NCI-H2081 treated with DMSO at 0.1 percent for 48 hours (cell line): ENCODE measurements around the gene VEPH1.

Experiments
- DNase-seq: peaks from one replicate; lab custom pipeline; 2025; lab: John Stamatoyannopoulos, UW

VEPH1 gene

GRCh38 chr3:157523814-157524213, 20.6 kb upstream of the VEPH1 start:
- no peak for DNase-seq

- DNase-seq: no peak
These were observed 19.4 kb upstream of the VEPH1 start for GRCh38 chr3:157522648-157523047.

DNA sequence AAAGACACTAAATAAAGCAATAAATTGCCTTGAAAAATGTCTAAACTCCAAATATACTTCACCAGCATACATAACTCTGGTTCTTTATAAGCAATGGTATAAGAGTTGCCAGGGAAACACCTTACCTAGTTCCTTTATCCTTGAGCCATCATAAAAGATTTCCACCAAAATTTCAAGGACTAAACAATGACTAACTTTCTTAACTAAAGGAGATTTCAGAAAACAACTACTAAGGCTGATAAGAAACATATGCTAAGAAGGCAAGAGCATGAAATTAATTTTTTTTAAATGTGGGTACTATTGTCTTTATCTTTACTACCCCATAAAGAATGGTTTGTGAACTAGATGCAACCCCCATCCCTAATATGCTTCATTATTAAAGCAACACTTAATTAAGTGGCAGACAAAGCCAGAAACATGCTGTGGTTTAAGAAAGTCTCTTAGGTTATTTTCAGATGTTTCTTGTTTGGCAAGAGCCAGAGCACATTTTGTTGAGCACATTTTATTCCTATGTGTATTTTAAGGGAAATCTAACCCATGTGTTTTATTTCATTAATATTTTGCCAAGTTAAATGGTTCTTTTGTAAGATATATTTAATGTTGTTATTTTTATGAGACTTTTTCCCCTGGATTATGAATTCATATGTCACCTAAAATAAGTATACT, 17.4 kb upstream of the VEPH1 start:
- no peak for DNase-seq

DNA sequence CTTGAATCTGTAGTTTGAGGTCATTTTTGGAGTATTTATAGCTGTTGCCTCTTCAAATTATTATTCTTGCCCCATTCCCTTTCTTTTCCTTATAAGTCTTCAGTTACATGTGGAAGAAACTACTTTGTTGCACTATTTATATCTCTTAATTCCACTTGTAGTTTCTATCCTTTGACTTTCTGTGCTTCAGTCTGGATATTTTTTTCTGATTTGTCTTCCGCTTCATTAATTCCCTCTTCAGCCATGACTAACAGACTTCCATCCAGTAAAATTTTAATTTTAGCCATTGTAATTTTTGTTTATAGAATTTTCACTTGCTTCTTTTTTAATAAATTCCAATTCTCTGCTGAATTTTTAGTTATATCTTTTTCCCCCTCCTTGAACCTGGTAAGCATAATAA, 15.7 kb upstream of the VEPH1 start:
- no peak for DNase-seq

GRCh38 chr3:157516928-157517327, 13.7 kb upstream of the VEPH1 start:
- DNase-seq: no peak

GRCh38 chr3:157515398-157515797, 12.2 kb upstream of the VEPH1 start:
- DNase-seq: no peak

GRCh38 chr3:157514371-157514895, 11.2 kb upstream of the VEPH1 start:
- DNase-seq: no peak

- no peak for DNase-seq
These were observed 10.4 kb upstream of the VEPH1 start for GRCh38 chr3:157513585-157513984.

DNA sequence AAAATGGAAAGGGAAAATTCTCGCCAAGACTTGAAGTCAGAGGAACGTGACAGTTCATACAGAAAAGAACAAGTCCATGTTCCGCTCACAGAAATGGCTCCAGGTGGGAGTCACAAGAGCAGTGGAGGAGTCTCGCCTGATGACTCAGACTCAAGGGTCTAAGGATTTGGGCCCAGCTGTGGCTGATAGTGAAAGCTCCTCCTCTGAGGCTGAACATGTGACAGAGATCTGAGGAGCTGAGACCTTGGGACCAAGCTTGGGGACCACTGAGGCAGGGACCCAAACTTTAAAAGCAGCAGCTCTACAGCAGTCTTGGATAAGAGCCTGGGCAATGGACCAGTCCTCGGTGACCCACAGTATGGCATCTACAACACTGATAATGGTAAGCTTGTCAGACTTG, 9.3 kb upstream of the VEPH1 start:
- no peak for DNase-seq

DNA sequence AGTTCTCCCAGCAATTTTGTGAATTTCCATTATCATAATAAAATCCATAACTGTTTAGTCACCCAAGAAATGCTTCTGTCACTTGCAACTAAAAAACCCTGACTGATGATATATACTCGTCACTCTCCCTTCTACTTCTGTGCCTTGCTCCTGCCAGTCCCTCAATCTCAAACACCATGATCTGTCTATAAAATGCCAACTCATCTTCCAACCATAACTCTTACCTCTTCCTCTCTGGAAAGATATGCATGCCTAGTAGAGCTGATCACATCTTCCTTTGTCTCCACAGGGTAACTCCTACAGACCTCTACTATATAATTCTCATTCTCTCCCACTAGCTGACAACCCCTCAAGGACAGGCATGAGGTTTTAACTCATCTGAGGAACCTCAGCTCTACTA, 5.2 kb upstream of the VEPH1 start:
- DNase-seq: no peak

DNA sequence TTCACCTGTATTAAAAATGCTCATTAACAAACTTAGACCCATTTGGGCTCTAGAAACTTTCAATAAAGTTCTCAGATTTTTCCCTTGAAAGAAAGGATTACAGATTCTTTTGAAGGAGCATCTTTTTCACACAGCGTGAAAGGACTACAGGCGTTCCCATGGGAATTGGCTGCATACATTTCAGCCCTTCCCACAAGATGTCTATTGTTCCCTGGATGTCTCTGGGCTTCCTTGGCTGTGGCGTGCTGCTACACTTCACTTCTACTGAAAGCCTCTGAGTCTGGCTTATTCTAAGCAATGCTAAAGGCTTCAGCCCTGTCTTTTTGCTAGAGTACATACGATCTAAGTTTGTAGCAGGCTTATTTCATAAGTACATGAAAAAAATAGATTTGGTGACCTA, 1.4 kb downstream of the VEPH1 start:
- DNase-seq: no peak

GRCh38 chr3:157500232-157500631, 3.0 kb downstream of the VEPH1 start:
- DNase-seq: no peak

GRCh38 chr3:157499342-157499963, 3.8 kb downstream of the VEPH1 start:
- no peak for DNase-seq

DNA sequence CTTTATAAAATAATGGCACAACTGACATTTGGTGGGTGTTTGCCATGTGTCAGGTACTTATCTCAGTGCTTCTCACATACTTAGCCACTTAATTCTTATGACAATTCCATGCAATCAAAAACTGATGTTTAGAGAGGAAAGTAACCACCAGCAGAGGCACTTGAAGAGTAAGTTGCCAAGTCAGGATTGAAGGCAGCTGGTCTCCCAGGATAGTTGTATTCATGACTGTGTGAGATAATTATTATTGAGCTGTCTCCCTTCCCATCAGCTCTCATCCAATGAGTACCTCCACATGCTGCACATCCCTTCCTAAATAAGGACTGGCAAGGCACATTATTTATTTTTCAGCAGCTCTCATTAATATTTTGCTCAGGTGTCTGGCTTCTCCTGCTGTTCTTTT, 4.8 kb downstream of the VEPH1 start:
- DNase-seq: no peak

GRCh38 chr3:157495846-157496245, 7.4 kb downstream of the VEPH1 start:
- DNase-seq: no peak

GRCh38 chr3:157494581-157495281, 8.5 kb downstream of the VEPH1 start:
- peak; percentile 95 for DNase-seq

DNA sequence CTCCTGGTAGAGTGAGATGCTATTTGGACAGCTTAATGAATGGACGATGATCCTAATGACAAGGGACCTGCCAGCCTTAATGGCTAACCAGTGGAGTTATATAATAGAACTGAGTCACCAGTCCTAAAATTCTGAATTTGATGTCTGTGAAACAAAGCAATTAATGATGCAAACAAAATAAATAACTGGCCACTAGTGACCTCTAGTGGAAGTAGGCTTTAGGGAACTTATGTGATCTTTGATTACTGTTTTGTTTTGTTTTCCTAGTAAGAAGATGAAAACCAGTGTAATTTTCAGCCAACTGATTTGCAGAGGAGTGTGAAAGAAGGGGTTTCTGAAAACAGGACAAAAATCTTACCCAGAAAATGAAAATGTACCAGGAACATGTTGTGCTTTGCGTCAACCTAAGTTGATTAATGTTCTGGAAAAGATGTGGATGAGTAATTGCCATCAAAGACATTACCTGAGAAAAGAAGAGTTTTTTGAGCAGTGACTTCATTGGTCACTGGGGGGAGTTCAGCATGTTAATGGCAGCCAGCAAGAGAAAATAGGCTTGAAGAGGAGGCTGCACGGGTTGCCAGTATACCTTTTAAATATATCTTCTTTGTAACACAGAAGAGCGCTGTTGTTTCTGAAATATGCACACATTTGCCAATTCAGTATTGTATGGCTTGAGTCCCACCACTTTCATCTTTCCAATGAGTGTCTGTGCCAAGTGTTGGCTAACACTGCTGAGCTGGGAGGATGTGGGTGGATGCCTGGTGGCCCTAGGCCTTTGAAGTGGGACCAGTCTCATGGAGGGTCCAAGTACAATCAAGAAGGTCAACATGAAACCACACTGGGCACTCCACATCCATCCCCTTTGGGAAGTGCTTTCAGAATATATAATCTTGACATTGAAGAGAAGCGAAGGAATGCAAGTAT, 9.3 kb downstream of the VEPH1 start:
- DNase-seq: peak; percentile 83

DNA sequence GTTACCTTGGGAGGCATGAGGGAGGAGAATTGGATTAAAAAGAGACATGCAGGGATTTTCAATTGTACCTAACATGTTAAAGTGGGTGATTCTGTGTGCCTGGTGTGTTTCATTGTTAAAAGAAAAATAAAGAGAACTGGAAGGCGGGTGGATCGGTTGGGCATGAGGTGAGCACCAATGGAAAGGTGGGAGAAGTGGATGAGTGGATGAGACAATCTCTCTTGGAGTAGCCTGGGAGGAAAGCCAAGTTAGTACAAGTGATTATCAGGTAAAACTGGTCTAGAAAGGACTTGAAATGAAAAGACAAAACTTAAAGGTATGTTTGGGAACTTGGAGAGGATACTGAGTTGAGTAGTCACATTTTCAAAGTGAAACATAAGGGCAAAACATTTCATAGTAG, 12.1 kb downstream of the VEPH1 start:
- DNase-seq: no peak

DNA sequence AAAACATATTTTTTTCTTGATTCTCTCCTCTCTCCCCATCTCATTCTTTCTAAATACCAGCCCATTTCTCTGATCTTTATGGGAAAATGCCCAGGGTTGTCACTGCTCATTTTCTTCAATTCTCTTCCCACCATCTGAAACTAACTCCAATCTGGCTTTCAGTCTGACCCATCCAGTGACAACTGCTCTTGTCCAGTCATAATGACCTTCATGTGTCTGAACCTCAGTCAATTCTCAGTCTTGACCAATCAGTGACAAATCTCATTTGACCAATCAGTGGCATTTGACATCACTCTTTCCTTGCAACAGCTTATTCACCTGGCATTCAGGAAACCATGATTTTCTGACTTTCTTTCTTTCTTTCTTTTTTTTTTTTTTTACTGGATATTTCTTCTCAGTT, 15.1 kb downstream of the VEPH1 start:
- DNase-seq: no peak

DNA sequence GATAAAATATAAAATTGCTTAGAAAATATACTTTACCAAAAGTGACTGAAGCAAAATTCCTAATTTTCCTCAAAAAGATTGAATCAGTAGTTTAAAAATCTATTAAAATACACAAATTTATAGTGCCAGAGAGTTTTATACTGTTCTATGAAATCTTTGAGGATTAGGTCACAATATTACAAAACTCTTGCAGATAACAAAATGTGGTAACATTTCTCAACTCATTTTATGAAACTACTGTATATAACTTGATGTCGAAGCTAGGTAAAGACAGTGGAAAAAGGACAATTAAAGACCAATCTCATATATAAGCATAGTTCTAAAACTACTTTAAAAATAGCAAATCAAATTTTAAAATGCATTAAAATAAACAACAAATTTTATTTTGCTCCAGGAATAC, 15.9 kb downstream of the VEPH1 start:
- no peak for DNase-seq

DNA sequence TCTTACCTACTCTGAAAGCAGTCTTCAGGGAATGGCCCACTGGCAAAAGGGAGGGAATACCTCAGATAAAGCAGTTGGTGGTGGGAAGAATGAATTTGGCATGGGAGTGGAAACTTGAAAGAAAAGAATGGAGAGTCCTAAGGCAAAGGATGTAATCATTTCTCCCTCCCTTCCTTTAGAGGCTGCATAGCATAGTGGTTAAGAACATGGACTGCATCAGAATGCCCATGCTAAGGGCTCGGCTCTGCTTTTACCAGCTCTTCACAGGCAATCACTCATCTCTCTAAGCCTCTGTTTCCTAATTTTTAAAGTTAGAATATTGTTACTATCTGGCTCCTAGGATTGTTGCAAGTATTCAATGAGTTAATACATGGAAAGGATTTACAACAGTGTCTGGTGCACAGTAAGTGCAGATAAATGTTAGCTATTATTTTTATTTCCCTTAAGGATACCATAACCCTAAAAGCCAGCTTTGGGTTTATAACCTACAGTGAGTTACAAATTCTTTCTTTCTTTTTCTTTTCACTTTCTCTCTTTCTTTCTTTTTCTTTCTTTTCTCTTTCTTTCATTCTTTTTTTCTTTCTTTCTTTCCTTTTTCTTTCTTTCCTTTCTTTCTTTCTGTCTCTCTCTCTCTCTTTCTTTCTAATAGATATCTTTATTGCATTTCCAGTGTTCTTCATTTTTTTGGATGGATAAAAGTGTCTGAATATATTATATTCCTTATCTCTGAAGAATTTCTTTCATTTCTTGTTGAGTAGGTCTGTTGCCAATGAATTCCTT, 23.6 kb downstream of the VEPH1 start:
- DNase-seq: no peak
